Liver (tissue), 3 donors: ENCODE results near the gene CACTIN.

Source experiments
- EGR1 ChIP-seq, 2 donors: IDR thresholded peaks; 2 replicates each; pipeline ENCODE4 v1.6.1; 2016 to 2018; ENCODE audit warnings: antibody characterized with exemption in 2 of 2, low read depth in 2 of 2
- FOXA1 ChIP-seq: IDR thresholded peaks from 2 replicates; pipeline ENCODE4 v1.6.1; 2016; ENCODE audit warnings: antibody characterized with exemption
- GABPA ChIP-seq, 2 donors: IDR thresholded peaks in 1 of 2; conservative IDR thresholded peaks in 1 of 2; 2 replicates each; pipeline ENCODE4 v1.6.1; 2016; ENCODE audit warnings: antibody characterized with exemption in 2 of 2, mild to moderate bottlenecking in 1 of 2, moderate library complexity in 1 of 2
- JUND ChIP-seq, 2 donors: IDR thresholded peaks; 2 replicates each; pipeline ENCODE4 v1.6.1; 2016; ENCODE audit warnings: antibody characterized with exemption in 2 of 2
- RAD21 ChIP-seq, 2 donors: IDR thresholded peaks; 2 replicates each; pipeline ENCODE4 v1.6.1; 2016; ENCODE audit warnings: antibody characterized with exemption in 2 of 2, mild to moderate bottlenecking in 2 of 2
- REST ChIP-seq: IDR thresholded peaks from 2 replicates; pipeline ENCODE4 v1.6.1; 2016; ENCODE audit warnings: antibody characterized with exemption, mild to moderate bottlenecking
- RXRA ChIP-seq, 2 donors: IDR thresholded peaks; 2 replicates each; pipeline ENCODE4 v1.6.1; 2017 to 2018; ENCODE audit warnings: antibody characterized with exemption in 2 of 2, mild to moderate bottlenecking in 1 of 2
- SP1 ChIP-seq: IDR thresholded peaks from 2 replicates; pipeline ENCODE4 v1.6.1; 2018; ENCODE audit warnings: antibody characterized with exemption, mild to moderate bottlenecking
- TAF1 ChIP-seq: conservative IDR thresholded peaks from 2 replicates; pipeline ENCODE4 v1.6.1; 2016; ENCODE audit warnings: antibody characterized with exemption, mild to moderate bottlenecking
- YY1 ChIP-seq: IDR thresholded peaks from 2 replicates; pipeline ENCODE4 v1.6.1; 2016; ENCODE audit warnings: antibody characterized with exemption, mild to moderate bottlenecking
- TF ChIP-seq, protein P1 (sequence below): fragments of 150-350 bp; IDR thresholded peaks from 2 replicates; pipeline ENCODE4 v1.5.1; 2017; ENCODE audit warnings: improper control_type of control experiment, low read depth, low read length; ENCODE audit not compliant: missing input control
- TF ChIP-seq, protein P2 (sequence below): IDR thresholded peaks from 2 replicates; pipeline ENCODE4 v1.6.1; 2016; ENCODE audit warnings: antibody characterized with exemption
- TF ChIP-seq, protein P3 (sequence below): IDR thresholded peaks from 2 replicates; pipeline ENCODE4 v1.6.1; 2016; ENCODE audit warnings: antibody characterized with exemption
- TF ChIP-seq, protein P4 (sequence below): IDR thresholded peaks from 2 replicates; pipeline ENCODE4 v1.6.1; 2016; ENCODE audit warnings: antibody characterized with exemption
- donor health status: healthy.
- donor health status: healthy.

GRCh38 chr19:3658870-3659745, 32.5 kb upstream of the CACTIN start:
- TF ChIP-seq, protein P1, sequence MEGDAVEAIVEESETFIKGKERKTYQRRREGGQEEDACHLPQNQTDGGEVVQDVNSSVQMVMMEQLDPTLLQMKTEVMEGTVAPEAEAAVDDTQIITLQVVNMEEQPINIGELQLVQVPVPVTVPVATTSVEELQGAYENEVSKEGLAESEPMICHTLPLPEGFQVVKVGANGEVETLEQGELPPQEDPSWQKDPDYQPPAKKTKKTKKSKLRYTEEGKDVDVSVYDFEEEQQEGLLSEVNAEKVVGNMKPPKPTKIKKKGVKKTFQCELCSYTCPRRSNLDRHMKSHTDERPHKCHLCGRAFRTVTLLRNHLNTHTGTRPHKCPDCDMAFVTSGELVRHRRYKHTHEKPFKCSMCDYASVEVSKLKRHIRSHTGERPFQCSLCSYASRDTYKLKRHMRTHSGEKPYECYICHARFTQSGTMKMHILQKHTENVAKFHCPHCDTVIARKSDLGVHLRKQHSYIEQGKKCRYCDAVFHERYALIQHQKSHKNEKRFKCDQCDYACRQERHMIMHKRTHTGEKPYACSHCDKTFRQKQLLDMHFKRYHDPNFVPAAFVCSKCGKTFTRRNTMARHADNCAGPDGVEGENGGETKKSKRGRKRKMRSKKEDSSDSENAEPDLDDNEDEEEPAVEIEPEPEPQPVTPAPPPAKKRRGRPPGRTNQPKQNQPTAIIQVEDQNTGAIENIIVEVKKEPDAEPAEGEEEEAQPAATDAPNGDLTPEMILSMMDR, result no peak
- TF ChIP-seq REST, result no peak
- TF ChIP-seq FOXA1, result no peak
- no peak for TF ChIP-seq RAD21 (IDR thresholded peaks at IDR 0.05)
- no peak for TF ChIP-seq TAF1
- no peak for TF ChIP-seq YY1
- TF ChIP-seq GABPA (IDR thresholded peaks at IDR 0.05 in 1 of 2, conservative IDR thresholded peaks at IDR 0.05 in 1 of 2), result no peak
- TF ChIP-seq, protein P2, sequence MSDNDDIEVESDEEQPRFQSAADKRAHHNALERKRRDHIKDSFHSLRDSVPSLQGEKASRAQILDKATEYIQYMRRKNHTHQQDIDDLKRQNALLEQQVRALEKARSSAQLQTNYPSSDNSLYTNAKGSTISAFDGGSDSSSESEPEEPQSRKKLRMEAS, result no peak
- TF ChIP-seq SP1, result no peak
- TF ChIP-seq, protein P3, sequence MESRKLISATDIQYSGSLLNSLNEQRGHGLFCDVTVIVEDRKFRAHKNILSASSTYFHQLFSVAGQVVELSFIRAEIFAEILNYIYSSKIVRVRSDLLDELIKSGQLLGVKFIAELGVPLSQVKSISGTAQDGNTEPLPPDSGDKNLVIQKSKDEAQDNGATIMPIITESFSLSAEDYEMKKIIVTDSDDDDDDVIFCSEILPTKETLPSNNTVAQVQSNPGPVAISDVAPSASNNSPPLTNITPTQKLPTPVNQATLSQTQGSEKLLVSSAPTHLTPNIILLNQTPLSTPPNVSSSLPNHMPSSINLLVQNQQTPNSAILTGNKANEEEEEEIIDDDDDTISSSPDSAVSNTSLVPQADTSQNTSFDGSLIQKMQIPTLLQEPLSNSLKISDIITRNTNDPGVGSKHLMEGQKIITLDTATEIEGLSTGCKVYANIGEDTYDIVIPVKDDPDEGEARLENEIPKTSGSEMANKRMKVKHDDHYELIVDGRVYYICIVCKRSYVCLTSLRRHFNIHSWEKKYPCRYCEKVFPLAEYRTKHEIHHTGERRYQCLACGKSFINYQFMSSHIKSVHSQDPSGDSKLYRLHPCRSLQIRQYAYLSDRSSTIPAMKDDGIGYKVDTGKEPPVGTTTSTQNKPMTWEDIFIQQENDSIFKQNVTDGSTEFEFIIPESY, result no peak
- TF ChIP-seq JUND (IDR thresholded peaks at IDR 0.05), result no peak
- TF ChIP-seq EGR1 (IDR thresholded peaks at IDR 0.05; ENCODE audit: low read depth in 2 of 2), result no peak
- TF ChIP-seq, protein P4, sequence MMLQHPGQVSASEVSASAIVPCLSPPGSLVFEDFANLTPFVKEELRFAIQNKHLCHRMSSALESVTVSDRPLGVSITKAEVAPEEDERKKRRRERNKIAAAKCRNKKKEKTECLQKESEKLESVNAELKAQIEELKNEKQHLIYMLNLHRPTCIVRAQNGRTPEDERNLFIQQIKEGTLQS, result no peak
- TF ChIP-seq RXRA (IDR thresholded peaks at IDR 0.05), result no peak
